ENCODE data around the gene FAM174C. TPM values are rescaled to one million over a fixed set of nuclear protein-coding genes. Genes with fewer than 3 reads are reported as not detected.

Gene FAM174C
- total and polyA plus RNA-seq, 11 donors: 11.6 to 56.4 (median 23.8) TPM

DNA sequence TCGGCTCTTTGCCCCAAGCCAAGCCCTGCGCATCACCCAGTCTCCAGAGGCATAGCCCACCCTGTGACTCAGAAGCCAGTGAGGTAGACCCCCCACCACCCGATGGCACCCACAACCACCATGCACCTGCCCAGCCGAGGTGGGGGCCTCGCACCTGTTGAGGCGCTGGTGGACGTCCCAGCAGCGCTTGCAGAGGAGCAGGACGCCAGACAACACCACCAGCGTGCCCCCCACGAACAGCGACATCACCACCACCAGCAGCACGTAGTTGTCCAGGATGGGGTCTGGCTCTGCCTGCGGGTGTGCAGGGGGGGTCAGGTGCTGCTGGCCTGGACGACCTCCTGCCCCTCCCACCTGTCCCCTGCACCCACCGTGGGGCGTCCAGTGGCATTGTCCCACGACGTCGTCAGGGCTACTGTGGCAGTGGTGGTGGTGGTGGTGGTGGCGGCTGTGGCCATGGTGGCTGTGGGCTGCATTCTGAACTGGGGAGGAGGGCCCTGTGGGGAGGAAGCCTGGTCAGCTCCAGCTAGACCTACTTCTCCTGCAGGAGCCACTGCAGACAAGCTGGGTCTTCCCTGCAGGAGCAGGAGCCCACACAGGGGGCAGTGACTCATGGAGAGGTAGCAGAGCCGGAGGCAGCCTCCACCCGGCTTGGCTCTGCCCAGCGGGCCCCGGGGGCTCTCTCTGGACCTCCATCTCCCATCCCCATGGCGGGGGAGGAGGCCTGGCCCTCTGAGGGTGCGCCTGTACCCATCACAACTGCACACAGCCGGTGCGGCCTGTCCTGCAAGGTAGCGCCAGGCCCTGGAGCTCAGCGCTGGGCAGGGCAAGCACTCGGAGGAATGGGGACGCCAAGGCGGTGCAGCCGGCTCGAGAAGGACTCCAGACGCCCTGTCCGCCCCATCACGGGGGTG is 39.4 kb upstream of the FAM174C start:
- H3K36me3 ChIP-seq: no peaks in the 10 kb centered on the region
- ATAC-seq (no peak), DNase-seq (no peak)
- peaks cover 1 to 62% (median 34%) of the 10 kb centered on the region in 12 donors for H3K4me1 ChIP-seq
- intact Hi-C loops (cut with DNase I): loop anchor here in 1 of 10 donors (5.0 kb wide), 1 partner anchor 124 kb away; no protein-coding TSS in a partner anchor
- H3K9me3 ChIP-seq: no peaks in the 10 kb centered on the region
- no peak overlapping the region for H3K27ac ChIP-seq
- H3K4me3 ChIP-seq: peak overlapping the region in 1 of 12 donors; percentile 16
- TF ChIP-seq POLR2A (IDR thresholded peaks at IDR 0.05): no peak
- TF ChIP-seq, protein P1, sequence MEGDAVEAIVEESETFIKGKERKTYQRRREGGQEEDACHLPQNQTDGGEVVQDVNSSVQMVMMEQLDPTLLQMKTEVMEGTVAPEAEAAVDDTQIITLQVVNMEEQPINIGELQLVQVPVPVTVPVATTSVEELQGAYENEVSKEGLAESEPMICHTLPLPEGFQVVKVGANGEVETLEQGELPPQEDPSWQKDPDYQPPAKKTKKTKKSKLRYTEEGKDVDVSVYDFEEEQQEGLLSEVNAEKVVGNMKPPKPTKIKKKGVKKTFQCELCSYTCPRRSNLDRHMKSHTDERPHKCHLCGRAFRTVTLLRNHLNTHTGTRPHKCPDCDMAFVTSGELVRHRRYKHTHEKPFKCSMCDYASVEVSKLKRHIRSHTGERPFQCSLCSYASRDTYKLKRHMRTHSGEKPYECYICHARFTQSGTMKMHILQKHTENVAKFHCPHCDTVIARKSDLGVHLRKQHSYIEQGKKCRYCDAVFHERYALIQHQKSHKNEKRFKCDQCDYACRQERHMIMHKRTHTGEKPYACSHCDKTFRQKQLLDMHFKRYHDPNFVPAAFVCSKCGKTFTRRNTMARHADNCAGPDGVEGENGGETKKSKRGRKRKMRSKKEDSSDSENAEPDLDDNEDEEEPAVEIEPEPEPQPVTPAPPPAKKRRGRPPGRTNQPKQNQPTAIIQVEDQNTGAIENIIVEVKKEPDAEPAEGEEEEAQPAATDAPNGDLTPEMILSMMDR (IDR thresholded peaks at IDR 0.05): no peak
- 81 to 89% (median 88%) methylated on average over 26 to 39 of the region's 39 CpGs for WGBS, 4 donors
- H3K27me3 ChIP-seq: peaks cover 0 to 15% (median 0%) of the 10 kb centered on the region in 9 donors

DNA sequence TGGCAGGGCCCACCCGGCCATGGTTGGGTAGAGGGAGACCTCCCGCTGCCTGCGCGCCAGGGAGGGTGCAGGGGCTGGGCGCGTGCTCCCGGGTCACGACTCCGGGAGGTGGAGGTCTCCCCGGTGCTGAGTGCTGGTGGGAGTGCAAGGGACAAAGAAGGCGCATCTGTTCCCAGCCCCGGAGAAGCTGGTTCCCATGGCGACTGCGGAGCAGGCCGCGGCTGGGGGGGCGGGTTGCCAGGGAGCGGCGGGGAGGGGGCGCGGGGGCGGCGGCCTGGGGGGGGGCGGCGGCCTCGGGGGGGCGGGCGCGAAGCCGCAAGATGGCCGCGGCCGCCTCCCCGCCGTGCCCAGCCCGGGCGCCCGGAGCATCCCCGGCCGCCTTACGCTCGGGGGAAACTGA is 38.8 kb upstream of the FAM174C start:
- Histone ChIP-seq H3K4me1 (peaks cover 5 to 67% (median 39%) of the 10 kb centered on the region in 12 donors), H3K27me3 (peaks cover 0 to 15% (median 0%) of the 10 kb centered on the region in 9 donors), H3K9me3 (no peaks in the 10 kb centered on the region), H3K36me3 (no peaks in the 10 kb centered on the region), H3K4me3 (peak overlapping the region; percentile 18 to 79 (median 64)), H3K27ac (peak overlapping the region in 2 of 12 donors; percentile 56 to 68)
- no peak for DNase-seq
- no peak for TF ChIP-seq POLR2A (IDR thresholded peaks at IDR 0.05)
- TF ChIP-seq, protein P1 (IDR thresholded peaks at IDR 0.05): no peak
- no peak for ATAC-seq
- WGBS, 4 donors: 22 to 100% (median 38%) methylated on average over 1 to 42 of the region's 42 CpGs
- intact Hi-C loops (cut with DNase I): loop anchor here in 1 of 10 donors (5.0 kb wide), 1 partner anchor 124 kb away; no protein-coding TSS in a partner anchor

DNA sequence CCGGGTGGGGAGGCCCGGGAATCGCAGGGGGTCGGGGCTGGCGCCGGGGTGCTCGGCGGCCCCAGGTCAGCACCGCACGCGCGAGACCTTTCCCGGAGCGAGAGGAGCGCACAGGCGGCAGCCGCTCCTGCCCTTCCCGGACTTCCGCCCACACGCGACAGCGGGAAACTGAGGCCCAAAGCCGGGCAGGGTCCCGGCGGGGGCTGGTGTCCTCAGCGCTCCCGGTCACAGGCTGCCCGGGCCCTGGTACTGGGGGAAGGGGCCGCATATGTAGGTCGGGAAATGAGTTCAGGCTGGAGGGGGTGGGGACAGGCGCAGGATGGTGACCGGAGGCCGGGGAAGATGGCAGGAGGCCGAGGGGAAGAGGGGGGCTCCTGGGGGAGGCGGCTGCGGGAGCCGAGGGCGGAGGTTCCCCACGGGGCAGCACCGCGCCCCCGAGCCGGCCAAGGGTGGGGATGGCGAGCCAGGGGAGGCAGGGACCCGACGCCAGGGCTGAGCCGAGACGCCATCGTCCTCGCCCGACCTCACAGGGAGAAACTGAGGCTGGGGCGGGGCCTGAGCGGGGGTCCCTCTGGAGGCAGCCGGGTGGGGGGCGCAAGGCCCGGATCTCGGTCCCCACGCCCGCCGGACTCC is 38.2 kb upstream of the FAM174C start:
- DNase-seq (peak in 2 of 5 donors; percentile 37 to 72), ATAC-seq (peak in 1 of 4 donors; percentile 17)
- Histone ChIP-seq H3K4me1 (peaks cover 5 to 66% (median 39%) of the 10 kb centered on the region in 12 donors), H3K27me3 (peaks cover 0 to 15% (median 0%) of the 10 kb centered on the region in 9 donors), H3K4me3 (peak overlapping the region; percentile 18 to 79 (median 64)), H3K36me3 (no peaks in the 10 kb centered on the region), H3K27ac (peak overlapping the region in 6 of 12 donors; percentile 35 to 68 (median 56)), H3K9me3 (no peaks in the 10 kb centered on the region)
- WGBS, 4 donors: 0 to 1% (median 1%) methylated on average over 11 to 60 of the region's 60 CpGs
- intact Hi-C loops (cut with DNase I): loop anchor here in 1 of 10 donors (5.0 kb wide), 1 partner anchor 125 kb away; no protein-coding TSS in a partner anchor
- TF ChIP-seq, protein P1 (IDR thresholded peaks at IDR 0.05): no peak
- no peak for TF ChIP-seq POLR2A (IDR thresholded peaks at IDR 0.05)
